ENCODE measurements around the gene ADGRL3.
"Not testable (repeated sequence)": the region's sequence is repeated elsewhere in the genome, so short reads cannot be mapped to it uniquely, and the experiment has no call there.

The ADGRL3 gene

DNA sequence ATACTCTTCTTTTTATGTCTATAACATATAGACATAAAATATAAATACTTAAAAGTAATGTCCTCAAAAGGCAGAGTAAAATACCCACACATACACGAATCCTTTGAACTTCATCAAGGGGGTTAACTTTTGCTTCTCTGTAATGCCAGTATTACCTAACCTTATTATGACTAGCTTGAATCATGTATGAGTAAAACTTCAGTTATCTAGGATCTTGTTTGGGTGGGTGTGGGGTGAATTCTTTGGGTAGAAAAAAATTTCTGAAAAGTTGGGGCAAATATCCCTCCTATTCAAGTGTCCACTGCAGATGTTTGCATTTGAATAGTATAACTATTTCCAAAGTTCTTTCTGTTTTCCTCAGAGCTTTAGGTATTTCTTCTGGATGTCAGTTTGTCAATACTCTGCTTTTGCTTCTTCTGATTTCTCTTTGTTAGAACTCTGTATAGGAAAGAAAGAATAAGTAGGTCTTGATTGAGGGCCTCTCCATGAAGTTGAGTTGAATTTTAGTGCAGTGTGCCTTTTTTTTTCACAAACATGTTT lies 173.8 kb downstream of the ADGRL3 start:
- no peak for DNase-seq

DNA sequence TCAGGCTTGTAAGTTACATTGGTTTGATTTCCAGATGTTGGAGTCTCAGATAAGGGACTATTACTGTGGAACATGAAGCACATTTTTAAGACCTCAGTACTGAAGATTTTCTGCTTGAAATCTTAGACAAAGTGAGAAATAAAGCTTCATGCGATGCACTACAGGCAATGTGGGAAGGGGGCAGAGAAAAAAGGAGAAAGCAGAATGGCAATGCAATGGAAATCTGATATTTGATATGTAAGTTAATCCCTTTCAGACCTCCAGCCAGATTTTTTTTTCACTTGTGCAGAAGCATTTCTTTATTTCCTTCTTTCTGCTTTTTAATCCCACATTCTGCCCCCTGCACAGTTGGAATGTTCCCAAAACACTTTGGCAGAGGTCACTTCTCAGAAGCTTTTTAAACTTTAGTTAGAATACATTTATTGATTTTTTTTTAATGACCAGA lies 174.3 kb downstream of the ADGRL3 start:
- DNase-seq, result no peak

DNA sequence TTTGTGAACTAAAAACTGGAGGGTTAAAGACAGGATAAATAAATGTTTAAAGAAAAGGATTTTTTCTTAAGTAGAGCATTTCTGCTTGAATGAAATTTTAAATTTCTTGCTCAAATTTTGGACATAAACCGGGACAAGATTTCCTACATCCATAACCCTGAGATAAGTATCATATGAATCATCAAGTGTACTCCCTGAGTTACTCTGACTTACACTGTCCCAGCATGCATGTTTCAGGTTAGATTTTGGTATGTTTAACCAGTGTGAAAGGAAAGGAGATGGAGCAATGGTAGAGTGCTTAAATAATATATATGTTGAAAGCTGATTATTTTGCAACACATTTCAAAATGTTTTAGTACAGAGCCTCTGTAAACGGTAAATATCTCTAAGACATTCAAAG lies 175.2 kb downstream of the ADGRL3 start:
- DNase-seq, result no peak

DNA sequence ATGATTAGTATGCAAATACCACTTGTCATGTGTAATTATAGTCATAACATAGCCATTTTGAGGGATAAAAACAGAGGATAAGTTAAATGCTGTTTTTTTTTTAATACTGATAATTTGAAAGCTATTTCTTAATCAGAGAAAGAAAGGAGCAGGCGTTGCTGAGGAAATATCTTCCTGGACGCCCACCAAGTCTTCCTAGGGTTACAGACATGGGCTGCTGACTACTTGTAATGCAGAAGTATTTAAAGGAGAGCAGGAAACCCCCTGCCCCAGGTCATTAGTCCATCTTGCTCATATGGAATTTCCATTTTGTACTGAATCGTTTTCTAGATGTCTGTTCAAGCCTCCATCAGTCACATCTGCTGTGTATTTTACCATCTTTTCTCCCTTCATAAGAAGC lies 176.2 kb downstream of the ADGRL3 start:
- no peak for DNase-seq

DNA sequence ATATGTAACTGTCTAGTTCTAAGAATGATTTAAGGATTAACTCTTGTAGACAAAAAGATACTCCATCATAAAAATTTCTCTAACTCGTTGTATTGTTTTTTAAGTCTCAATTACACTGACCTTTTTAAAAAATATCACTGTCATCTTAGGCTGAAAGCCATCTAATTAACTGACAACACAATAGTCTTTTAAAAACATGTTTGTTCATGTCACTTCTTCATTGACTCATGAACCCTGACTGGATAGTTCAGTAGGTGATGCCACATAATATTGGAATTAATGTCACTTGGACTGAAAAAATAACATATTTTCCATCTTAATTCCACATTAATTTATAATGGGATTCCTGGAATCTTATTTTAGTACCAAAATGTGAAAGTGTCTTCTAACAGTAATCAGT lies 179.3 kb downstream of the ADGRL3 start:
- no peak for DNase-seq

DNA sequence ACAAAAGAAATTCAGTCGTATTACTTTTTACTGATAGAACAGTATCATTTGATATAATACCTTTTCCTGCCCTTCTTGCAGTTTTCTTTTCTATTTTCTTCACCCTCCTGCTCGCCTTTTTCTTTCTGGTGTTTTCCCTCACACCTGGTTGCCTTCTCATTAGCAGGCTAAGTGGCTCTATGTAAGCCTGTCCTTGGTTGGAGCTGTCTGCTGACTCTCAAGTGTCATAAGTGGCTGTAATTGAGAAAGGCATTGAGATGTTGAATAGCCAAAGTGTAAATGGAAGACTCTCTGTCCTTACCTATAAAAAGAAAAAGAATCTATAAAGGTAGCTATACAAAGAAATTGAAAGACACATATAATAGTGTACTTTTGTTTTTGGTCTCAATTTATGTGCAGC lies 180.7 kb downstream of the ADGRL3 start:
- DNase-seq, result no peak

DNA sequence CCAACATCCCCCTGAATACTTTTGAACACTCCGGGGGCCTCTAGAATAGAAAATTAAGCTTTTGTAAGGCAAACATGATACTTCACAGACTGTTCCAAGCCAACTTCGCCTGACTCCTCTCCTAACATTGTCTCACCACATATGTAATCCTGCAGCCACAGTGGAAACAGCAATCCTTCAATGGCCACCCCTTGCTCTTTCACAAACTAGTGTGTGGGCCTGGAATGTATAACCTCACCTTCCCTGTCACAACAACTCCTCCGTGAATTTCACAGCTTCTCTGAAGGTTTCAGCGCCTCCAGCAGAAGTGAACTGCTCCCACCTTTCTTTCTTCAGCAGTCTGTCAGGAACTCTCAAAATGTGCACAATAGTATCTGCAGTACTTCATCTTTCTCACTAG lies 185.1 kb downstream of the ADGRL3 start:
- no peak for DNase-seq

DNA sequence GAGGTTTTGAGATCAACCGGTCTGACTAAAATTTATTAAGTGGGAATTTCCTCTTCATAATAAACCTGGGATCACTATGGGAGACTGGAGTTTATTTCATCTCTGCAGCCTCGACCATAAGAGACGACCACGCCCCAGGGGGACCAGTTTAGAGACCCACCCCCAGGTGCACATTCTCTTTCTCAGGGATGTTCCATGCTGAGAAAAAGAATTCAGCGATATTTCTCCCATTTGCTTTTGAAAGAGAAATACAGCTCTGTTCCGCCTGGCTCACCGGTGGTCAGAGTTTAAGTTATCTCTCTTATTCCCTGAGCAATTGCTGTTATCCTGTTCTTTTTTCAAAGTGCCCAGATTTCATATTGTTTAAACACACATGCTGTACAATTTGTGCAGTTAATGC lies 187.2 kb downstream of the ADGRL3 start:
- DNase-seq, result not testable (repeated sequence)

DNA sequence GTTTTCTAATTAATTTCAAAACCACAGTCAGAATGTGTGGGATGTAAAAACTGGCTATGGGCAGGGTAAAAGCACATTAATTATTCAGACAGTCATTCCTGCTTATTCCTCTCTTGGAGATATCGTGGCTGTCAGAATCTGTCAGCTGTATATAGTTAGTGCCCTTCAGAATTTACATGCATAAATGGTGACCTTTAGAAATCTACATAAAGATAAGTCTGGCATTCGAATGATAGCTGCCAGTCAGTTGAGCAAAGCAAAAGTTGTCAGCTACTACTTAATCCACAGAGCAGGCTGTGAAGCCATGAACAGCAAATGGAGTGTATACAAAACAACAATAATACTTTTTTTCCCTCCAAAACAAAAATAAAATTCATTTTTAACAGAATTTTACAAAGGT lies 189.5 kb downstream of the ADGRL3 start:
- DNase-seq, result no peak

DNA sequence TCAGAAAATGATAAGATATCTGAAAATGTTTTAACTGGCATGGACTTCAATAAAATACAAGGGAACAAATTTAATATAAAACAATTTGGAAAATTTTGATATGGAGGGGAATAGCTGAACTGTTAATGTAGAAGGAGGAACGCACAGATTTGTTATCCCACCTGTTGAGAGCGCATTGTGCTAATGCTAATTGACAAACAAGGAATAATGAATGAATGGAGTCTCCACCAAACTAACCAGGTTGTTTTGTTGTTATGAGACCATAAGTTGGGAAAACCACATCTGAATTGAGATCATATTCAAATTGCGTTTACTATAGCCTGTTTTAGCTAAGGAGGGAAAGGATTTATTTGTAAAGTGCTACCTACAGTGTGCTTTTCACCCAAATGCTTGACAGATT lies 195.6 kb downstream of the ADGRL3 start:
- DNase-seq, result no peak

DNA sequence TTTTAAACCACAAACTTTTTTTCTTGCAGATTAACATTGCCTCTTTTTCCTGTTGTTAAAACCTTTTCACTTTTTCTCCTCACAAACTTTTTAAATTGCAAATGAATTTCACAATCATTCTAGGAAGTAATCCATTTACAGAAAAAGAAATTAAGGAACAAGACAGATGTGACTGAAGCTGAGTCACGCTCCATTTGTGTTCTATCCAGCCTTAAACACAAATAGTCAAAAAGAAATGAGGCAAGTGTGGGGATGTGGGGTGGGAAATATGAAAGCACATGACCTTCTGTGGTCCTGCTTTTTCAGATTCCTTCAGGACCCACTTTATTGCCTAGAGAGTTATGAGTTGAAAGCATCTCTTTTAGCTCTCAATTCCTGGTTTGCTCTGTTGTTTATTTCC lies 197.0 kb downstream of the ADGRL3 start:
- no peak for DNase-seq

DNA sequence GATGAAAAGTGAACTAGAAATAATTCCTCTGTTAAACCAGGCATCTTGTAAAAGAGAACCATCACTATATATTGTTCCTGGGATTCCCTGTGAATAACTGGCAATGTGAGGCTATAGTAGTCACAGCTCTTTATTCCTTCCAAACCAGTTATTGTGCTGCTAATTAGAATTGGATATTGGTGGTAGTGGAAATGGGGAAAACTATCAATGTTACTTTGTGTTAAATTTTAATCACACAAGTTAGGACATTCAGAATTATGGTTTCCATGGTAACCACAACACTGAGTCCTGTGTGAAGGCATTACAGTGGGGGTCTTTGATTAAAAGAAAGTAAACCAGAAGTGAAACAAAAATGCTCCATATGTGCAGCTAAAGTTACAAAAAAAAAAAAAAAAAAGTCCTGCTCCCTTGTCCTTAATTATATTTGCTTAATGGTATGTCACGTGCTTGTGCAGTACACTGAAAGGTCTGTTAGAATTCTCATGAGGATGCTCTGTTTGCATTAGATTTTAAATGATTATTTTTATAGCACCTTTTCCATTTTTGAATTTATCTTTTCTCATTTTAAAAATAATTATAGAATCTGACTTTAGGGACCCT lies 200.4 kb downstream of the ADGRL3 start:
- no peak for DNase-seq

DNA sequence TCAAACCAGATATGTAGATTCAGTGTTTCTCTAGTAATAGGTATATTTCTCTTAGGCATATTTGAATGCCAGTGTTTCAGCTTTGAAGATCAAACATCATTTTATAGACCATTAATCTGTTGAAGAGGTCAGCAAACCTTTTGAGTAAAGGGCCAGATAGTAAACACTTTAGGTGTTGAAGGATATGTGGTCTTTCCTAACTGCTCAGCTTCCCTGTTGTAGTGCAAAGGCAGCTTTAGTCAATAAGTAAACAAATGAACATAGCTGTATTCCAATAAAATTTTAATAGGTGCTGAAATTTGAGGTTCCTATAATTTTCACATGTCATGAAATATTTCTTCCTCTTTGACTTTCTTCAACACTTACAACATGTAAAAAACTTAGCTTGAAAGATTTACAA lies 201.6 kb downstream of the ADGRL3 start:
- no peak for DNase-seq

DNA sequence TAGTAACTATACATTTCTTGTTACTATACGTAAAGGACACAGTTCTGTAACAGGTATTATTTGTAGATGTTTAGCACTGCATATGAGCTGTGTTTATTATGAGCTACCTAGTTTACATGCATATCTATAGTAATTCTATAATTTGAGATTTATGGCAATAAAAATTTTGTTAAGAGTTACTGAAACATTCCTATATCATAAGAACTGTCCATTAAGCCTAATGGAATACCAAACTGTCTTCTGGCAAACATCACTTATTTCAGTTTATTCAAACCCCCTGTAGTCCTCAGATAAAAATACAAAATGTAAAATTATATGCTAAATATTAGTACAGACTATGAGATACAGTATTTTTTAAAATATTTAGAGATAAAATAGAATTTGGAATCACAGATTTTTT lies 205.2 kb downstream of the ADGRL3 start:
- DNase-seq, result no peak

DNA sequence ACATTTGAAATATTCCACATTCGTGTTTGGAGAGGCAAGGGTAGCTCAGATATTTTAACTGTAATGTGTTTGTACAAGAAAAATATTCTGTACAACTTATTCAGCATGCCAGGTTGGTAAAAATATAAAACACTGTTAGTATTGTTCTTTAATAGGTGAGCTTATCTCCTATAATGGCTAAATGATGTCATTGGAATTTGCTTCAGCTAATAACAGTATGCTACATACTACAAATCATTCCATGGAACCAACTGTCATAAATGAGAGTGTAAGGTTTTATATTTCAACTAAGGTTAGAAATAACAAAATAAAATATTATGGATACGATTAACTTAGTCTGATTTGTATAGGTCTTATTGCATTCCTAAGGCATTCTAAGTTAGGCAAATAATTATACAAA lies 206.6 kb downstream of the ADGRL3 start:
- no peak for DNase-seq

DNA sequence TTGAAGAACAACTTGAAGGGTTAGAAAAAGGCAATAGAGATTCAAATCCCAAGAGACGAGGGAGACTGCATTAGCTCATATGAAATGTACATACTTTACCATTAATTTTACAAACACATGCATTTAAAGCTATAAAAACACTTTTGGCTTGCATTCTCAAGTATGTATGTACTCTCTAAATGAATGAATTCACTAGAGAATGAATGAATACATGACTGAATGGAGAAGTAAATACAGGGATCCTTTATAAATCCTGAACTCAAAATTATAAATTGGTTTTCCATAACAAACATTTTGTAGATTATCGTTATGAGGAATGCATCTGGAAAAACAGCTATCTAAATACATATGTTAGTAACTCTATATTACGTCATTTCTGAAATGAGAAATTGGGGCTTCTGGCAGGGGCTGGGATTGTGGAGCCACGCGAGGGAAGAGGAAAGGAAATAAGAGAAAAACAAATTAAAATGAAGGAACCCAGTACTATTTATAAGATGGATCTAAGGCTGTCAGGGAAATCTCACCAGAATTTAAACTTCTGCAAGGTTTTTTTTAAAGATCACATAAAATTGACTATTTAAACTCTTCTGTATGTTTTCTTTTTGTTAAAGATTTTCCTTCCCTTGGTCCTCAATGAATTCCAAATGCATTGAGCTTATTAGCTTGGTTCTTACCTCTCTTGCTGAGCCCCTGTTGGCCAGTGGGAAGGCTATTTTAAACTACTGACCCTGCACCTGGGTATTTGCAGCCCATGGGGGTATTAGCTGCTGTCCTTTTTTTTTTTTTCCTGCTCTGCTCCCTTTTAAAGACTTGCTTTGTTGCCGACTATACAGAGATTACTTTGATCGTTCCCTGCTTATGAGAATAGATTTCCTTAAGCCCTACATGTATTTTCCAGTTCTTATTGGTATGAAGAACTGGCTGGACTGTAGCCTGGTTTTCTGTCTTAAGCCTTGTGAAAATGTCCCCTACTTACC lies 207.8 kb downstream of the ADGRL3 start:
- no peak for DNase-seq

DNA sequence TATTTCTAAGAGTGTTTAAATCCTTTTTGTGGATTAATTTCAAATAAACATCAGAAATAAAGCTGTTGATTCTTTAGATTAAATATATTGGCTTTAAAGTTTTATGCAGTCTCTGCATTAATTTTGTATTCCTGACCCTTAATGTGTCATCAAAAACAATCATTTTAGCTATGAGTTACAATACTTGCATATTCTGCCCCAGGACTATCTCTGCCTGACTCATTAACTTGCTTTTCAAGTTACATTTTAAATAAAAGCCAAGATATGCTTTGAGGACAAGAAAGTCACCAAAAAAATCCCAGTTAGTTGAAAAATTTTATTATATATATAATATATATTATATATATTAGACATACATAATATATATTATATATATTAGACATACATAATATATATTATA lies 208.7 kb downstream of the ADGRL3 start:
- DNase-seq, result no peak

DNA sequence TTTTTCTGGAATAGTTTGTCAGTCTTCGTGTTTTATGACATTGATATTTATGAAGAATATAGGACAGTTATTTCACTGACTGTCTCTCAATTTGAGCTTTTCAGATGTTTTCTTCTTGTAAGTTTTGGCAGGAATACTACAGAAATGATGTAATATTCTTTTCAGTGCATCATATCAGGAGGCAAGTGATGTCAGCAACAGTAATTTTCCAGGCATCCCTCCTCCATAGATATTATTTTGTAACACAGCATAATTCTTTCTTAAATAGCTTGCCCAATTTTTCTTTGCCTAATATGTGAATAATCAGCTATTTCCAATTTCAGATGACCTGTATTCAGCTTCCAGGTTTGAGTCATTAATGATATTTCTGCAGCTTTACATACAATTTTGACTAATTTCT lies 211.1 kb downstream of the ADGRL3 start:
- no peak for DNase-seq

DNA sequence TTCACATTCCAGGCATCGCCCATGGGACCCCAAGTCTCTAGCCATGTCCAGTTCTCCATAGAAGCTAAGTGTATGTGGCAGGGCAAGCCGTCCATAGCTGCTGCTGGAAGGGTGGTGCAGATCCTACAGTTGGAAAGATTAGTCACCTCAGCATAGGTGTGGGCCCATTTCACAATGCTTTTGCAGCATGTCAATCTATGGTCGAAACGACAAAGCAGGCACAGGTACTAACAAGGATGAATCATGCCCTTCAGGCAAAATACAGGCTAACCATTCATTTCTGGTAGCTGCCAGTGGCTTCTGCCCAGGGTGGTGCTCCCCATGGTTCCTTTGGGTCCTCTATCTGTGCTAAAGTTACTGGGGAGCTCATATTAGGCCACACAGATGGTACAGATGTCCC lies 225.2 kb downstream of the ADGRL3 start:
- no peak for DNase-seq

DNA sequence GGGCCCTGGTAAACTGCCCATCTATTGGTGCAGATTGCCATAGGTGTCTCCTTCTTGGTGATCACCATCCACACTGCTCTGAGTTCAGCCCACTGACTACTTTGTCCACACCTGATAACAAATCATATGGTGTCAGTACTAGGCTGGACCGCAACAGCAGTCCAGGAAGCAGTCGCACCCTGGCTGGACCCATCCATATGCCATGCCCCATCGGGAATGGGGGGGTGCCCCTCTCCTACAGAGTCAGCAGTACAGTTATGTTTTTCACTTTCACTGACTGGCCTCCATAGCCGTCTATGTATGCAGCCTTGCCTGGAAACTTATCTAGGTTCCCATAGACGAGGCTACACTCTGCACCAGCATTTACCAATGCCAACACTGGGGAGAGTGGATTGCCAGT lies 226.1 kb downstream of the ADGRL3 start:
- DNase-seq, result no peak

DNA sequence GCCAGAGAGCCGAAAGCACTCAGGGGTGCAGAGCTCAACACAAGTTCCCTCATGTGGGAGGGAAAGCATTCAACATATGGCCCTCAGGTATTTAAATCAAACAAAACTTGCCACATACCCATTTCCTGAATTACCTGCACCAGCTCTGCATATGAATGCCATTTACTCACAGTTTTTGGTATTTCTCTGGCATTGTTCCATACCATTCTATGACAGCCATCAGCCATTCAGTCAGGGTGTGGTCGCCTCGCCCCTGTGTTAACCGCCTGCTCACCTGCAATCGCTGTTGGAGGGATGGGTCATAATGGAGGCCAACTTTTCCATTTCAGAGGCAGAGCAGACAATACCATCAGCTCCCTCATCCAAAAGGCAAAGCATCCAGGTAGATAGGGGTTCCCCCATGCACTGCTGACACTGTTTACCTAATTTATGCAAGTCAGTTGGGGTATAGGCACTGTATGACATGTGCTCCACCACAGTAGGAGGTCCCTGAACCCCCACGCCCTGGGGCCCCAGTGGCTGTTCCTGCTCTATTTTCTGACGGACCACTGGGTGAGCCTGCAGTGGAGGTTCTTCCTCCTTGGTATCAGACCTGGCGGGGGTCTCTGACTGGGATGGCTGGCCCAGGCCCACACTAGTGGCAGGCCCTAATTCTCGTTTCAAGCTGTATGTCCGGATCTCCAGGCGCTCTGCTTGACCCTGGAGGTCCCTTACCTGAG lies 227.1 kb downstream of the ADGRL3 start:
- DNase-seq, result no peak

DNA sequence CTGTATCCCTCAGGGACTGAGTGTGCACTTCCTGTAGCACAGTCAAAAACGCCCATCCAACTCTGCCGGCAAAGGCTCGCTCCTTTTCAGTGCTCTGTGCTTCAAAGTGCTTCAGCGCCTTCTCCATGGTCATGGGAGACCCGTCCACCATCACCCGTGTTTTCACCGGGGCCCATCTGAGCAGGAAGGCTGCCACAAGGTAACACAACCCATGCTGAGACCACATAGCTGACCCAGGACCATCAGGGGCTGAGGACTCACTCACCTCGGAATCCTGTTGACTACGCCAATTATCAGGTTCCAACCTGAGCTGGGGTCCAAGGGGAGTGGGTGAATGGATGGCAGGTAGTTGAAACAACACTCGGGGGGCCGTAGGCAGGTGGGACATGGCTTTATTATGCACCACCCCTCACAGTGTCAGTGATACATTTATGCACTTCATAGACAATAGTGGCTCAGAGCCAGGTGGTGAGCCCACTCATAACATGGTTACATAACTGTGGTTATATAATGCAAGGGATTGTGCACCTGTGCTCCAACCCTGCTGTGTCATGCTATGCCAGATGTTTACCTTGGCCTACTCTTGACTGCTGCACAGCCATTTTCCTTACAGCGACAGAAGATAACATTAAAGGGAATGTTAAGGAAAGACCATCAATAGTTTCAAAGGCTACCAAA lies 227.8 kb downstream of the ADGRL3 start:
- no peak for DNase-seq

DNA sequence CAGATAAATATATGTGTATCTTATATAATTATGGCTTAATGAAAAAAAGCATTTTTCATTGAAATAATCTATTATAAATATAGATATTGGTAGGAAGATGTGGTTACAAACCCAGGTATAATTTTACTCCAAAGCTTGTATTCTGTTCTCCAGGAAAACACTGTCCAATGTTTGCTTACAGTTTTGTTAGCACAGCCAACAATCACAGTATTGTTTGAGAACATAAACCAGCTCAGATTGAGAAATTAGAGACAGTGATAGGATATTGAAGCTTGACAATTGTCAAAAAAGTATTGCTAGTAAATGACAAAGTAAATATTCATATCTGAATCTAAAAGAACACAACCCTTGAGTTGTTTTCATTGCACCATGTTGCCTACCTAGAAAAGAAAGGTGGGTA lies 228.8 kb downstream of the ADGRL3 start:
- DNase-seq, result no peak

Data from GDM1 (cell line).